Activated T-helper 1 cell treated with Interleukin-2 at 50 U/mL for 16 hours (primary cell): Measurements from ENCODE around the gene SUGCT.

Source experiments
- DNase-seq: peaks from one replicate; pipeline ENCODE4 v3.0.0-alpha.2; 2020; ENCODE audit warnings: low read depth

SUGCT gene

GRCh38 chr7:40879941-40880543 lies 745.2 kb downstream of the SUGCT start:
- no peak for DNase-seq

GRCh38 chr7:40880581-40880980 lies 745.8 kb downstream of the SUGCT start:
- no peak for DNase-seq

- no peak for DNase-seq
These were observed 746.7 kb downstream of the SUGCT start for GRCh38 chr7:40881405-40881926.

- no peak for DNase-seq
These were observed 747.4 kb downstream of the SUGCT start for GRCh38 chr7:40882071-40882658.

- no peak for DNase-seq
These were observed 749.0 kb downstream of the SUGCT start for GRCh38 chr7:40883826-40884225.

DNA sequence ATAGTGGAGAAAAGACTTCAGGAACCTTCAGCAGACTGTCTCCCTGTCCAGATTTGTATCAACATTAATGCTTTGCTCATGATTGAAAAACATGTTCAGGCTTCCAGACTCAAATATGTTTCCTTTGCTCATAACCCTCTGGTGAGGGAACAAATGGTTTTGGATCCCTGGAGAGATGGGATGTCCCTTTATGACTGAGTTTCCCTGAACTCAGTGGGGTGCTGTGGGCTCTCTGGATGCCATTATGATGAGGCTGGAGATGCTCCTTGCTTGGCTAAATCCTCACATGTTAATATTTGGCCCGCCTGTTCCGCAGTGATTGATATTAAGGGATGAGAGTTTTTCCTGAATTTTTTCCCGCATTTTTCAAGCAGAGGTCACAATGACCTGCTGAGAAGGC lies 749.4 kb downstream of the SUGCT start:
- no peak for DNase-seq

DNA sequence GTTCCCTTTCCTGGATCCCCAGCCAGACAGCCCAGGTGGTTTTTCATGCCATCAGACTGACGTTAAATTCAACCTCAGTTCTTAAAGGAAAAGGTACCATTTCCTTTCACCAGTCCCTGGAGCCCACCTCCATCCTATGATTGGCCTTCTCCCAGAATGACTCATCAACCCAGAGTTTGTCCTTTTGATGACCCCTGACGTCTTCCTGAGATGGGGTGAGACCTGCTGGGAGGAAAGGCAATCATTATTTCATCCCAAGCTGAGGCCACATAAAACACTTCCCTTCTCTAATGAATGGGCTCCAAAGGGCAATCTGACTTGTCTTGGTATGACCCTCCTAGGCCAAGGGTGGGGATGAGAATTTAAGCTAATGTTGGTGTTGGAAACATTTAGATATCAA lies 750.7 kb downstream of the SUGCT start:
- DNase-seq: no peak

- no peak for DNase-seq
These were observed 752.3 kb downstream of the SUGCT start for GRCh38 chr7:40887099-40887498.

DNA sequence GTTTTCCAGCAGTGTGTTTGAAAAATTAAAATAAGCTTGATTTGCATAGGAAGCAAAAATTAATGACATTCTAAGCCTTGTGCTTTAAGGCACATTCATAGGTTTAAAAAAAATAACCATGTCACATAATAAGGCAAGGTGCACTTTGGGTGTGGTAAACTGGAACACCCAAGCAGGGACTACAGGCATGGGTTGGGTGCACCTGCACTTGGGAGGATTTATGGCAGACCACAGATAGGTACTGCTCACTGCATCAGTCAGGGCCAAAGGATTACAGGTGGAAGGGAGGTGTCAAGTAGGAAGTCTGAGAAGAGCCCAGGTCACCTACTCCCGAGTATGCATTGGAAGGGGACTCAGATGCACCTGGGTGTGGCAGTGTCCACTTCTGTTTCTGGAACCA lies 753.7 kb downstream of the SUGCT start:
- no peak for DNase-seq

- DNase-seq: no peak
These were observed 754.3 kb downstream of the SUGCT start for GRCh38 chr7:40889099-40889498.

DNA sequence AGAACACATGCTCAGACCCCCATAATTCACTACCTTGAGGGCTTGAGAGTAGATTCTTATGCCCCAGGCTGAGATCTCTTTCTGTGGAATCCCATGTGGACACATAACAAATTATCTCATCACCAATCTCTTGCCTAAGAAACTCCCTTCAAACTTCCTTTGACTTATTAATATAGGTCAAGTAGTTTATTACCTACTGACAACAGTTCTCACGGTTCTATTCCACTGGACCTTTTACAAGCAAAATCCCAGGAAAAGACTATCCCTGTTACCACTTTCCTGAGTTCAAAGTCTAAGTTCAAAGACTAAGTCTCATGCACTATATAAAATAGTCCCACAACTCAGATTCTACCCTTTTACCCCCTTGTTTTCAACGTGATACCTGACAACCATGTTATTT lies 754.7 kb downstream of the SUGCT start:
- DNase-seq: no peak

DNA sequence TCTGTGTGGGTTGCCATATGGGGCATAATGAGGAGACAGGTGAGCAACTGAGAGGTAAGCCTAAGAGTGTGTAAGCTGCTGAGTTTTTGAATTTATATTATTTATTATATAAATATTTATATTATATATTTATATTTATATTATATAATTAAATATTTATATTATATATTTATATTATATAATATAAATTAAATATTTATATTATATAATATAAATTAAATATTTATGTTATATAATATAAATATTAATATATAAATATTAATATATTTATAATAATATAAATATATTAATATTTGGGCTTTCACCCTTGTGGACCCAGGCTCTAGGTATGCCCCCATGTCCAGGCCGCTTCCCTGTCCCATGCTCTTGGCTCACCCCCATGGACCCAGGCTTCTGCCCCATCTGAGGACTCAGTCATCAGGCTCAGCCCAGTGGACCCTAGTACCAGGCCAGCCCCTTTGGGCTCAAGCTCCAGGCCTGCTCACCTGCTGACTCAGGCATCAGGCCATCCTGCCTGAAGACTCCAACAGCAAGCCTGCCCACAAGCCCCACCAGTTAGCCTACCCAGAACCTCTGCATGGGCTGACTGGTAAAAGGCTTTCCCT lies 755.4 kb downstream of the SUGCT start:
- DNase-seq: no peak

- no peak for DNase-seq
These were observed 756.4 kb downstream of the SUGCT start for GRCh38 chr7:40891232-40891631.

- DNase-seq: no peak
These were observed 764.3 kb downstream of the SUGCT start for GRCh38 chr7:40899151-40899550.

- DNase-seq: no peak
These were observed 765.1 kb downstream of the SUGCT start for GRCh38 chr7:40899636-40900507.

- no peak for DNase-seq
These were observed 769.1 kb downstream of the SUGCT start for GRCh38 chr7:40903872-40904271.

GRCh38 chr7:40907286-40907685 lies 772.5 kb downstream of the SUGCT start:
- no peak for DNase-seq

GRCh38 chr7:40909346-40909980 lies 774.7 kb downstream of the SUGCT start:
- DNase-seq: no peak
